Adrenal gland (tissue), 5 donors: ENCODE measurements around the gene GRB14.

Experiments
- CTCF ChIP-seq, 6 experiments: fragments of 450-650 bp in 4 of 6; fragments of 200-600 bp in 2 of 6; sonication (generic) in 1 of 6; IDR thresholded peaks; 1 replicate in 5 of 6; 2 replicates in 1 of 6; pipeline versions ENCODE4 v1.5.1 to v1.8.0; 2016 to 2021; ENCODE audit warnings: antibody characterized with exemption in 6 of 6, mild to moderate bottlenecking in 2 of 6, moderate library complexity in 1 of 6
- POLR2A ChIP-seq, 2 donors: fragments of 450-650 bp; IDR thresholded peaks; one replicate each; pipeline ENCODE4 v1.6.1; 2017; ENCODE audit warnings: antibody characterized with exemption in 2 of 2, mild to moderate bottlenecking in 2 of 2, moderate library complexity in 1 of 2
- donor health status: DM: no; HTN: no; CAD: no.

GRCh38 chr2:164661349-164661748 is 40.1 kb upstream of the GRB14 start:
- TF ChIP-seq POLR2A (IDR thresholded peaks at IDR 0.05) (no peak), CTCF (IDR thresholded peaks at IDR 0.05) (no peak)
